Metanephros (tissue), 2 donors: ENCODE data around the gene INPP5B. TPM values are rescaled to one million over a fixed set of nuclear protein-coding genes. Genes with fewer than 3 reads are reported as not detected.

Experiments
- small RNA-seq: library from RNA; depleted of rRNA; stranded (forward); fragments of <200 nt; gene quantifications from one replicate; pipeline ENCODE3, GENCODE V24; 2014; ENCODE audit warnings: low replicate concordance
- total RNA-seq: library from RNA; depleted of rRNA; stranded (reverse); fragments of >200 nt; gene quantifications from one replicate; pipeline ENCODE4 v1.2.3, GENCODE V29; 2014

INPP5B gene
- 36.3 TPM for total RNA-seq

GRCh38 chr1:37946703-37947360 lies at the start of gene INPP5B:
Gene INPP5B, minus strand, starts transcription at chr1:37947053. Its CDS starts 745 bp downstream, at chr1:37946308.

GRCh38 chr1:37859507-37860345 lies 87.1 kb downstream of the INPP5B start, which contains the start of gene MTF1:
Gene MTF1, minus strand, starts transcription at chr1:37859592. Its CDS starts 1,934 bp downstream, at chr1:37857658.

Small RNA genes lying within 50 kb of the gene (small RNA-seq; reads per million reads assigned to genes)
- gene RF00017 (not detected), gene RF00092 (not detected), gene RNU6-510P (not detected), gene RNU6-584P (not detected)

Other genes with a start within 250 kb of the INPP5B start
- 0.12 TPM for gene EPHA10, start 181.9 kb downstream of the INPP5B start, total RNA-seq
- gene MANEAL, start 153.2 kb downstream of the INPP5B start, total RNA-seq = 5.8 TPM
- 17.0 TPM for gene C1orf122, start 139.3 kb downstream of the INPP5B start, total RNA-seq
- gene YRDC, start 138.8 kb downstream of the INPP5B start, total RNA-seq = 10.0 TPM
- 5.7 TPM for gene MTF1, start 87.5 kb downstream of the INPP5B start, total RNA-seq
- gene SF3A3, start 43.0 kb upstream of the INPP5B start, total RNA-seq = 54.2 TPM
- gene FHL3, start 58.5 kb upstream of the INPP5B start, total RNA-seq = 54.2 TPM
- 24.2 TPM for gene UTP11, start 65.7 kb upstream of the INPP5B start, total RNA-seq
- 0.88 TPM for gene POU3F1, start 99.7 kb upstream of the INPP5B start, total RNA-seq